GM18861 (cell line): ENCODE data around the gene ZDHHC14.
"Not testable (repeated sequence)": the region's sequence is repeated elsewhere in the genome, so short reads cannot be mapped to it uniquely, and the experiment has no call there.

ENCODE experiments used
- ATAC-seq: cut with Tn5 transposase; IDR thresholded peaks from one replicate; pipeline ENCODE4 v1.9.1; 2021; ENCODE audit not compliant: unreplicated experiment

Gene ZDHHC14

GRCh38 chr6:157463743-157464135 is 82.7 kb downstream of the ZDHHC14 start:
- not testable (repeated sequence) for ATAC-seq

DNA sequence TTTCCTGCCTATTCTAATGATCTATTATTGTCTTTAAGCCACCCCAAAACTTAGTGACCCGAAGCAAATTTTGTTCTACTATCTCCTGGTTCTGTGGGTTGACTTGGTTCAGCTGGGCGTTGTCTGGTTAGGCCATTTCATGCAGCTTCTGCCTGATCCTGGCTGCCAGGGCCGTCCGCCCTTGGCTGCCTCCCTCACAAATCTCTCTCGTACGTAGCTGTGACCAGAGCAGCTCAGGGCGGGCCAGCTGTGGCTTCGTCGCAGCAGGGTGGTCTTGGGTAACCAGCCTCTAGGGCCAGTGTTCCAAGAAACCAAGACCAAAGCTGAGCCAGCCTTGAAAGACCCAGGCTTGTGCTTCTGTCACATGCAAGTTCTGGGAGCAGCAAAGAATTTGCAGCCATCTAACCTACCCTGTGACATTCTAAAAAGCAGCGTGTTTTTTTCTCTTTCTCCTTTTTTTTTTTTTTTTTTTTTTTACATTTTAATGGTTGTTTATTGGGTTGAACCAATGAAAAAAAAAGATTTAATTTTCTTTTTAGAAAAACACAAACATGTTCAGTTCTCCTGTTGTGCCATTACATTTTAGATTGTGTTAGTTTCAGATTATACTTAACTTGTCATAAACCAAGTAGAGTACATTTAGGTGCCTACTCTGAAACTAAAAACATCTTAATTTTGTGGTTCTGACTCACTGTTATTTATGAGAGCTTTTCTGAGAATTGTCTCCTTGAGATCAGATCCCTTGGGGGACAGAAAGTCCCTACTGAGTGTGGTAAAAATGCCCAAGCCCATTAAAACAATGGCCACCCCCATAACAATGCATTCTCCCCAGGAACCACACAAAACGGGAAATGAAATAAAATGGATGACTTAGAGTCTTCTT is 83.9 kb downstream of the ZDHHC14 start:
- ATAC-seq: peak; percentile 53

DNA sequence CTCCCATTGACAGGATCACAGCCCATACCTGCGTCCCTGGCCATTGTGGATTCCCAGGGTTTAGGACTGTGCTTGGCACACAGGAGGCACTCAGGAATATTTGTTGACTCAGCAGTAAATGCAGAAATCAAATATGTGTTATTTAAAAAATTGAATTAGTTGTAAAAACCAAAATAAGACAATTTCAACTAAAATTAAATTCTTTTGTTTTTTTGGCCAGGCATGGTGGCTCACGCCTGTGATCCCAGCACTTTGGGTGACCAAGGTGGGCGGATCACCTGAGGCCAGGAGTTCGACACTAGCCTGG is 85.3 kb downstream of the ZDHHC14 start:
- ATAC-seq: no peak

GRCh38 chr6:157467339-157467738 is 86.3 kb downstream of the ZDHHC14 start:
- not testable (repeated sequence) for ATAC-seq

DNA sequence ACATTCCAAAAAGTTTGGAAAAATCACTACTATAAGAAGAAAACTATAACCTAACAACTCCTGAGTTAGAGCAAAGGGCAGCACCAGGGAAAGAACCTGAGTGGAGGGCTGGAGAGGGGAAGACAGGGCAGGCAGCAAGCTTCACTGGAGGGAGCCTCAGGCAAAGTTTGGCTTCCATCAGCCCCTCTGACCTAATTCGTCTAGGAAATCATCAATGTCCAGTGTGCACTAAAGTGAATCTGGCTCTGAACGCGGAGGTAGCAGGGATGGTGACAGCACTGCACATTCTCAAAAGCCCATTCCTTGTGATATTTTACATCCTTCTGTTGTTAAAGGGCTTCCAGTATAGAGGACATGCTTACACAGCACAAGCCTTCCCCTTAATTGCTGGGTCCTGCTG is 87.1 kb downstream of the ZDHHC14 start:
- ATAC-seq: no peak

DNA sequence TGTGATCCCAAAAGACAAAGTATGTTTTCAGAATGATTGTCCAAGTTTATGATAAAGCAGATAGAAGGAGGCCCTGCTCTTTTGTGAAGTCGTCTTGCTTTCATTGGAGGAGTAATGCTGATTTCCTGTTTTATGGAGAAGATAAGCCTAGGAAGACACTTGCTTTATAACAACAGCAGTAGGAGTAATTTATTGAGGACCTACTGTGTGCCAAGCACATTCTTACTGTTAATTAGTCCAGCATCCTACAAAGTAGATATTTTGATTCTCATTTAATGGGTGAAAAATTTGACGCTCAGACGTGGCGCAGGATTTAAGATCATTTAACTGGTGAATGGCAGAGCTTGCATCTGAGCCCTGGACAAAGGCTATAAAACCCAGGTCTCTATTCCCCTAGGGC is 87.6 kb downstream of the ZDHHC14 start:
- ATAC-seq: no peak

- no peak for ATAC-seq
Observed at GRCh38 chr6:157469378-157469777, 88.4 kb downstream of the ZDHHC14 start.

DNA sequence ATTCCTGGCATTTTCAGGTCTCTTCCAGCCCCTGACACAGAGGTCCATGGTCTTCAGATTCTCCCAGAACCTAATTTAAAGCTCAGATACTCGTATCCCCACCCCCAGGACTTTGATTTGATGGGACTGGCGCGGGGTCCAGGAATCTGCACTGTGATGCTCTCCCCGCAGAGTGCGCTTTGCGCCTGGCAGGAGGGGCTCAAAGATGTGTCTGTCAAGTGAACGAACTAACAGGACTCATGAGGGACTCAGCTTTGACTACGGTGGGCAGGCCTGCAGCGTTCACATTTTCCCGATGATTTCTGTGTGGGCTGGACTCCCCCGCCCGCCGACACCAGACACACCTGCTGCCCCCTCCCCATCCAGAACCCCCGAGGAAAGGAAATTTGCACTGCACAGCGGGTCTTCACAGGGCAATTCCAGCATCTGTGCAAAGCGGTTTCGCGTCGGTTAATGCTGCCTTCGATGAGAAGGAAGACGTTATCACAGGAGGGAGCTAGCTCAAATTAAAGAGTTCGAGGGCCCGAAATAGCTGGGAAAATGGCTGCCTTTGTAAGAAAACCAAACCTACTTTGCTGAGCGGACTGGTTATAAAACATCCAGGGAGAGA is 90.2 kb downstream of the ZDHHC14 start:
- ATAC-seq: no peak

DNA sequence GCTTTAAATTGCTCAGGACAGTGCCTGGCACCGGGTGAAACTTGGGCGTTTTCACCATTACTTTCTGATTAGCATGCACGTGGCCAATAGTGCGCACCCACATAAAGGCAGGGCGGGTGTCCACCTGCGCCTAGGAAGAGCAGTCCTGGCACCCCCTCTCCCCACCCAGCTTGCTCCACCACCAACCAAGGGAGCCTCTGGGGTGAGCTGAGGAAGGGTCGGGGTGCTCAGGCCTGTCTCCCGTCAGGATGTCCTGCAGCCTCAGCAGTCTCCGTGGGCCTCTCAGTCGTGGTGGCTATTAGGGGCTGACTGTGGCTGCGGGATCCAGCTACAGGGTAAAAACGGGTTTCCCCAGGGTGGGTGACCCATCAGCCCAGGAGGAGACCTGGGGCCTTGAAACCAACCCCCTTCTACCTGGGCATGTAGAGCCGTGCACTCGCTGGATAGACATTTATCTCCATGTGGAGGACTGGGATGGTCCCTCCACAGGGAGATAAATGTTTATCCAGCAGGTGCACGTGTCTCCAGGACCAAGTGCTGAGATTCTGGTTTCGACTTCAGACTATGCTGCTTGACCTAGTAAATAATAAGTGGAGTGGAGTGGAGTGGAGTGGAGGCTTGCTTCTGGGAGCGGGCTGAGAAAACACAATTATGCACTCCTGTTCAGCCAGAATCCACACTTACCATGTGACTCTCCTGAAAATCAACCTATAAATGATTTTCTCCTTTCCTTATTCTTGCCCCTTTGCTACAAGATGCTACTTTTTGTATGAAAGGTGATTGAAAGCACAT is 91.1 kb downstream of the ZDHHC14 start:
- no peak for ATAC-seq

DNA sequence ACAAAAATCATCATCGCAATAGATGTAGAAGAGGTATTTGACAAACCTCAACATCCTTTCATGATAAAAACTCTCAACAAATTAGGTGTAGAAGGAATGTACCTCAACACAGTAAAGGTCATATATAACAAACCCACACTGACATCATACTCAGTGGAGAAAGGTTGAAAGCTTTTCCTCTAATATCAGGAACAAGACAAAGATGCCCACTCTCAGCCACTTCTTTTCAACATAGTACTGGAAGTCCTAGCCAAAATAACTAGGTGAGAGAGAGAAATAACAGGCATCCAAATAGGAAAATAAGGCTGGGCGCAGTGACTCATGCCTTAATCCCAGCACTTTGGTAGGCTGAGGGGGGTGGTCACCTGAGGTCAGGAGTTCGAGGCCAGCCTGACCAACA is 95.8 kb downstream of the ZDHHC14 start:
- ATAC-seq: no peak

DNA sequence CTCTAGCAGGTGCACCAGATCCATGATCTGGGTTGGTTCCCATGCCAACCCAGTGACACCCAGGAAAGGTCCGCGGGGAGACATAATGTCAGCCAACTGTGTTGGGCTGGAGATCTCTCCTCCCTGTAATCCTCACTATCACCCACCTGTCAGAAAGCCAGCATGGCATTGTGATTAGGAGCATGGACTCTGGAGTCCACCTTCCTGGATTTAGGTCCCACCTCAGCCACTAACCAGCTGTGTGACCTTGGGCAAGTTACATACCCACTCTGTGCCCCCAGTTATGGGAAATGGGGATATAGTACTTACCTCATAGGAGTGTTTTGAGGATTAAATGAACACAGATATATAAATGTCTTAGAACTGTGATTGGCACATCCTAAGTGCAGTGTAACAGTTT is 97.9 kb downstream of the ZDHHC14 start:
- no peak for ATAC-seq

- ATAC-seq: no peak
Observed at GRCh38 chr6:157479464-157480303, 98.7 kb downstream of the ZDHHC14 start.

DNA sequence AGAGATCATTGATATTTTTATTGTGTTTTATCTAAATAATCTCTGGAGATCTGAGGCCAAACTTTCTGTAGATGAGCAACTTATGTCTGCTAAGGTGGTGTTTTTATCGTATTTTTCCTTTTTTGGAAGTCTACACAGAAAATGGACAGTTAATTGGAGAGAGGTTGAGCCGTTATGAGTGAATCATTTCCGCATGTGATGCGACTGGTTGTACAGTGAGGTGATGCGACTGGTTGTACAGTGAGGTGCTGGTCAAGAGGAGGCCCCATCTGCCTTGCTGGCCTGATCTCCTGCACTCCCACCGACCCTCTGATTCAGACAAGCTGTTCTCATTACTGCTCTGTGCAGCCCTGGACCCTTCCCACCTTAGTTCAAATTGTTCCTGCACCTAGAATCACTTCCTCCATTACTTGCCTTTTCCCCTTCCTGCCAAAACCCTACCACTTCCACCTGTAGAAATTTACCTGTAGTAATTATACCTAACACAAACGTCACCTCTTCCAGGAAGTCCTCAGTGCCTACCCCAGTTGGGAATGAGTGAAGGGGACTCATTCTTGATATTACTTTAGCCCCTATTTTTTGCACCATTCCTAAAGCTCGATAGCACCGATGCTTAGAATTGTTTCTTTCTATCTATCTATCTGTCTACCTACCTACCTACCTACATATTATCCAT is 100.3 kb downstream of the ZDHHC14 start:
- no peak for ATAC-seq

GRCh38 chr6:157481865-157482249 is 100.9 kb downstream of the ZDHHC14 start:
- ATAC-seq: no peak

DNA sequence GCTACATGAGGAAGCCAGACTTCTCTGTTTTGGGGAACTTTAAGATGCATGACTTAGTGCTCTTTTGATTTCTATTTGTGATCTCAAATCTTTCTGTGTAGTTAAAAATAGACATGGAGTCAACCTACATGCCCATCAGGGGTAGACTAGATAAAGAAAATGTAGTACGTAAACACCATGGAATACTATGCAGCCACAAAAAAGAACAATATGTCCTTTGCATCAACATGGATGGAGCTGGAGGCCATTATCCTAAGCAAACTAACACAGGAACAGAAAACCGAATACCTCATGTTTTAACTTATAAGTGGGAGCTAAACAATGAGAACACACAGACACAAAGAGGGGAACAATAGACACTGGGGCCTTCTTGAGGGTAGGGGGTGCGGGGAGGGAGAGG is 102.8 kb downstream of the ZDHHC14 start:
- ATAC-seq: no peak

- ATAC-seq: no peak
Observed at GRCh38 chr6:157484181-157484580, 103.2 kb downstream of the ZDHHC14 start.

DNA sequence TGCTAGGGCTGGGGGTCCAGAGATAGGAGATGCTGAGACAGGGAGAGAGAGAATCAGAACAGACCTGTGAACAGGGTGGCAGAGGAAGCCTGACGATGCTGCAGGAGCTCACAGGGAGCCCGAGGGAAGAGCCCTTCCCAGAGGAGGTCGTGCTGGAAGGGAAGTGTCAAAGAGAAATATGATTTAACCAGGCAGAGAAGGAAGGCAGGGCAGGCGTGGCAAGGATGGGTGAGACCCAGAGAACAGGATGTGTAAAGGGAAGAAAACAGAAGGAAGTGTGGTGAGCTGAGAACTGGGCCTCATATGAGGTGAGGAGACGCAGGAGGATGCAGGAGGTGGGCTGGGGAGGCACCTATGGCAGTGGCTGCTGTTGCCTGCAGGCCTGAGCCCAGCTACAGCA is 105.6 kb downstream of the ZDHHC14 start:
- no peak for ATAC-seq

GRCh38 chr6:157487110-157487773 is 106.3 kb downstream of the ZDHHC14 start:
- no peak for ATAC-seq

DNA sequence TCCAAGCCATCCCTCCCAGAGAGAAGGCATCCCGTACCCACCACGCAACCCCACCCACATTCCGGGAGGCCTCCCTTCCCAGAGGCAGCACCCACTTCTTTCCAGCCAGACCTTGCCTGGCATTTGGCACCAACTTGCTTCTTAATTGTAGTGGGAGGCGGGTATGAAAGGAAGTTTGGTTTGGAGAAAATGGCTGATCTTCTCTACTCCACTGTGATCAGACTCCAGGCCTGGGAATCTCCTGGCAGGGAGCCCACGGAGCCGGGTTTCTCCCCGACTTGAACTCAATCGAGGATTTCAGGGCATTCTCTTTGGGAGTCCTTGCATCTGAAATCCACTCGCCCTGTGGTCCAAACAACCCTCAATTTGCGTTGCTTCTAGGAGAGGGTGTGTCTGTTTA is 107.1 kb downstream of the ZDHHC14 start:
- no peak for ATAC-seq

- no peak for ATAC-seq
Observed at GRCh38 chr6:157488716-157489118, 107.7 kb downstream of the ZDHHC14 start.
